ENCODE measurements around the gene EIF5.

DNA sequence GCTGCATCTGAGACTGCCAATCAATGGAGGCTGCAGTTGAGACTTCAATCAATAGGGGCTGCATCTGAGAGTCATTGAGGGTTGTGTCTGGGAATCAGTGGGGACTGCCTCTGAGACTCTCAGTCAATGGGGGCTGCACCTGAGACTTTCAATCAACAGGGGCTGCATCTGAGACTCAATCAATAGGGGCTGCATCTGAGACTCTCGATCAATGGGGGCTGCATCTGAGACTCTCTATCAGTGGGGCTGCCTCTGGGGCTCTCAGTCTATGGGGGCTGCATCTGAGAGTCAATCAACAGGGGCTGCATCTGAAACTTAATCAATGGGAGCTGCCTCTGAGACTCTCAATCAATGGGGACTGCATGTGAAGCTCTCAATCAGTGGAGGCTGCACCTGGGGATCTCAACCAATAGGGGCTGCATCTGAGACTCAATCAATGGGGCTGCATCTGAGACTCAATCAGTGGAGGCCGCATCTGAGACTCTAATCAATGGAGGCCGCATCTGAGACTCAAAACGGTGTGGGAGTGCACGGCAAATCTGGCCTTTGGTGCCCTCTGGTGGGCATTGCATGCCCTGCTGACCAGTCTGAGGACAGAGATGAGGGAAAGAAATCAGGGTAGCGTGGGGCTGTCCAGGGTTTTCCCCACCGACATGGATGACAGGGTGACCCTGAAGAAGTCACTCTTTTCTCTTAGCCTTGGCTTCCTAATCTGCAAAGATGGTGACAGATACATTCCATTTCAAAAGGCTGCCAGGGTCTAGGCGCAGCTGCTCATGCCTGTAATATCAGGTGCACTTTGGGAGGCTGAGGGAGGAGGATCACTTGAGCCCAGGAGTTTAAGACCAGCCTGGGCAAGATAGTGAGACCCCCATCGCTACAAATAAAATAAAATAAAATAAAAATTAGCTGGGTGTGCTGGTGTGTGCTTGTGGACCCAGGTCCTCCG, 41.3 kb upstream of the EIF5 start:
- TF ChIP-seq, protein P1, sequence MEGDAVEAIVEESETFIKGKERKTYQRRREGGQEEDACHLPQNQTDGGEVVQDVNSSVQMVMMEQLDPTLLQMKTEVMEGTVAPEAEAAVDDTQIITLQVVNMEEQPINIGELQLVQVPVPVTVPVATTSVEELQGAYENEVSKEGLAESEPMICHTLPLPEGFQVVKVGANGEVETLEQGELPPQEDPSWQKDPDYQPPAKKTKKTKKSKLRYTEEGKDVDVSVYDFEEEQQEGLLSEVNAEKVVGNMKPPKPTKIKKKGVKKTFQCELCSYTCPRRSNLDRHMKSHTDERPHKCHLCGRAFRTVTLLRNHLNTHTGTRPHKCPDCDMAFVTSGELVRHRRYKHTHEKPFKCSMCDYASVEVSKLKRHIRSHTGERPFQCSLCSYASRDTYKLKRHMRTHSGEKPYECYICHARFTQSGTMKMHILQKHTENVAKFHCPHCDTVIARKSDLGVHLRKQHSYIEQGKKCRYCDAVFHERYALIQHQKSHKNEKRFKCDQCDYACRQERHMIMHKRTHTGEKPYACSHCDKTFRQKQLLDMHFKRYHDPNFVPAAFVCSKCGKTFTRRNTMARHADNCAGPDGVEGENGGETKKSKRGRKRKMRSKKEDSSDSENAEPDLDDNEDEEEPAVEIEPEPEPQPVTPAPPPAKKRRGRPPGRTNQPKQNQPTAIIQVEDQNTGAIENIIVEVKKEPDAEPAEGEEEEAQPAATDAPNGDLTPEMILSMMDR (conservative IDR thresholded peaks at IDR 0.05; ENCODE audit: low read length) = peak; percentile 87
- no peak for TF ChIP-seq EZH2phosphoT487 (IDR thresholded peaks at IDR 0.05; ENCODE audit: borderline replicate concordance, low read depth, low read length)

All from OCI-LY7 (cell line).